ENCODE data around the gene MYO1E.
A peak's percentile ranks its signal among the peaks of the same experiment; 100 is the strongest.

The MYO1E gene

GRCh38 chr15:59229453-59229852 is 143.2 kb downstream of the MYO1E start:
- no peak for DNase-seq (ENCODE audit: low spot score)

- DNase-seq (ENCODE audit: low spot score), result no peak
Measured at GRCh38 chr15:59229015-59229414, 143.7 kb downstream of the MYO1E start.

DNA sequence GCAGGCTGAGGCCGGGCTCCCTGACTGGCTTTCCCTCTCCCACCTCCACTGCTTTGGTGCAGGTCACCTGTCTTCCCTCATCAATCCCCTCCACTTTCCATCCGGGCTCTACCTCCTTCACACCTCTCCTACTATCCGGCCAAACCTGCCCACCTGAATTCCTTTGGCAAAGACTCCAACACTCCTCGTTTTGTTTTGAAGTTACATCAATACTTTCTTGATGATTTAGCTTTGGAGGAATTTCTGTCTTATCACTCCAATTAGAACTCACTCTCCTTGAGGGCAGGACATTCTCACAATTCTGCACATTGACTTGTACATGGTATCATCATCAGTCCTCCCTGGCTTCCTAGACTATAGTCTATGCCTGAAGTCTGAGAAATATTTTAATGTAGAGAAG is 145.7 kb downstream of the MYO1E start:
- no peak for DNase-seq (ENCODE audit: low spot score)

DNA sequence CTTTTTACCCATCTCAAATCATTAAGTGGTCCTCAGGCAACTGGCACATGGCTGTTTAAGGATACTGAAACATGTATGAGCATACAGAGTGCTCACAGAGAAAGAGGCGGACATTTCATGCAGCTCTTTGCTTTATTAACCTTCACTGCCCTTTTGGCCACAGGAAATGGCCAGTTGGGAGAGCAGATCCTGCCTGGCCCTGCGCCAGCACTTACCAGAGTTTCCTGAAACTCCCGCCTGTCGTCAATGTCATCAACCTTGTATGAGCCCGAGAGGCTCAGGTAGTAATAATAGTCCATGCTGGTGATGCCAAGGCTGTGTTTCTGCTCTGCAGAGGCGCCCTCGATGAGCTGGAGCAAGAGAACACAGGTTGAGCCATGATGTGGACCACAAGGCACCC is 148.2 kb downstream of the MYO1E start:
- no peak for DNase-seq (ENCODE audit: low spot score)

DNA sequence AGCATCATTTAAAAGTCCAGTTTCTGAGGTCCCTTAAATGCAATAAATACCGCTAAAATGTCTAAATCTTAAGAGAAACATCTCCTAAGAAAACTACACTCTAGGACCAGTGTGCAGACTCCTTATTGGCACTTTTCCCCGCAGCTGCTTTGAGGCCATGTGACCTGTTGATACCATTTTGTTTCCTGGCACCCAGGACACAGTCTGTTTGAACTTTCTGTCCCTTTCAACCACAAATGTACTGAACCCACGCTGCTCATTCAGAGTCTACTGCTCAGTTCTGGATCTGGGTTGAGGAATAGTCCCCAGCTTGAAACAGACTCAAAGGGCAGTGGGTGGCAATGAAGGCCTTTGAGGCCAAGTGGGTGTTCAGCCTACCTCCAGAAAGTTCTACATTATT is 148.9 kb downstream of the MYO1E start:
- no peak for DNase-seq (ENCODE audit: low spot score)

- no peak for DNase-seq (ENCODE audit: low spot score)
Measured at GRCh38 chr15:59222906-59223550, 149.6 kb downstream of the MYO1E start.

GRCh38 chr15:59221511-59222505 is 150.9 kb downstream of the MYO1E start:
- DNase-seq (ENCODE audit: low spot score), result peak; percentile 80

DNA sequence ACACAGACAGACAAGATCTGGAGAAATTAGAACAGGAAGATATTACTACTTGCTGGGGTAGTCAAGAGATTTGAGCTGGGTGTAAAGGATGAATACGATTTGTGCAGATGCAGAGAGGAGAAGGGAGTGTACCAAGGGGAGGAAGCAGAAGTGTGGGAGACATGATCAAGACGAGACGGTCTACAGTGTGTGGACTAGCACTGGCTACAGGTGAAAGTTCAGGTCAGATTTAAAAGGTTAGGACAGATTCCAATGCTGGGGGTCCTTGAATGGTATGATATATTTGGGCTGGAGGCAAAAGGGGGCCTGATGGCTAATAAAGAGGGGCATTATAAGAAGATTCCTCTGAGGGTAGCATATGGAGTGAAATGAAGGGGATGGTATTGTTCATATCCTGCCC is 154.0 kb downstream of the MYO1E start:
- no peak for DNase-seq (ENCODE audit: low spot score)

DNA sequence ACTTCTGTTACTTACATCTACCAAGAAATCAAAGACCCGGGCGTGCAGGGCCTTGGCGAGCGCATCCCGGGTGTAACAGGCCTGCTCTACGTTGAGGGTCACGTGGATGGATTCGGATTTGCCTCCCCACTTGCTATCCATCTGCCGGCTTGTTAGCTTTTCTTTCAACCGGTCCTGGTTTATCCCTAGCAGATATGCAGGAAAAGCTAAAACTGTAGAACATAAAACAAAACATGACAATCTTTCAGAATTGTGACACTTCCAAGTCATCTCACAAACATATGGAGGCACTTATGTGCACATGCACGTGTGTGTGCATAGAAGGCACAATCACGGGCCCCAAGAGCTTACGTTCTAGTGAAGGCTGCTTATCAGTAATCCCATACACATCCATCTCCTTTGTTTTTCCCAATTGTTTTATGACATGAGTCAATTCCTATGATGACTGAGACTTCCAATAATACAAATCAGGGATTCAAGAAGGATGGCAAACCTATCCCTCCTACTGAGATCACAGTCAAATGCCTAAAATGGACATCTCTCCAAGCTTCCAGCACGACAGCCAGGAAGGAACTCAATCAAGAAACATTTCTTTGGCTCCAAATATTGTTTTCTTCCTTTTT is 154.7 kb downstream of the MYO1E start:
- DNase-seq (ENCODE audit: low spot score), result no peak

GRCh38 chr15:59216911-59217310 is 155.8 kb downstream of the MYO1E start:
- no peak for DNase-seq (ENCODE audit: low spot score)

DNA sequence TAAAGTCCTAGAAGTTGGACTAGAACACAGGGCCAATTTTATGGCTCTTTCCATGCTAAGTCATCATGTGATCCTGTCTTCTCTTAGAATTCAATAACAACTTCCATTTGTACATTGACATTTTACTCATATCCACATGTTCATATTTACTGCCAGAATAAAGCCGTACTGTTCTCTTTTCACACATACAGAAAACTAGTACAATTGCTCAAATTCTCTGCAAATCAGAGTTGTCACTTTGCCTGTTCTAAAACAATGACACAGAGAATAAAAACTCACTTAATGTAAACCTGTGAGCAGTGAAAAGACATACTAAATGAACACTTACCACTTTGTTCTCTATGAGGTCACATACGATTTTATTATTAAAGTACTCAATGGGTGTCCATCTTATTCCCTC is 162.5 kb downstream of the MYO1E start:
- DNase-seq (ENCODE audit: low spot score), result no peak

- DNase-seq (ENCODE audit: low spot score), result peak; percentile 14
Measured at GRCh38 chr15:59208613-59209249, 163.9 kb downstream of the MYO1E start.

DNA sequence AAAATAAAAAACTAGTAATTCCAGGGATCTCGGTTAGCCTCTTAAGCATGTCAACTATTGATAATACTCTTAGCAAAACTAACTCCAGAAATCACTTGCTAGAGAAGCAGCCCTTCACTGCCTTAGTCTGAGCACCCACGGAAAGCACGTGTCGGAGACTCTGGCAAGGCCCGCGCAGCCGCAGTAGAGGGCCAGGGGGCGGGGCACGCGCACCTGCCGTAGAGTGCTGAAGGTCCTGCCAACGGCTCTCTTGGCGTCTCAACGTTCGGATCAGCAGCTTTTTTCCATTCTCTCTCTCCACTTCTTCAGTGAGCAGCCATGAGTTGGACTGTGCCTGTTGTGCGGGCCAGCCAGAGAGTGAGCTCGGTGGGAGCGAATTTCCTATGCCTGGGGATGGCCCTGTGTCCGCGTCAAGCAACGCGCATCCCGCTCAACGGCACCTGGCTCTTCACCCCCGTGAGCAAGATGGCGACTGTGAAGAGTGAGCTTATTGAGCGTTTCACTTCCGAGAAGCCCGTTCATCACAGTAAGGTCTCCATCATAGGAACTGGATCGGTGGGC is 166.0 kb downstream of the MYO1E start, which contains the start of gene LDHAL6B:
Gene LDHAL6B (plus strand): TSS at position 221 of the 561 bp plus-strand sequence. CDS start 98 bp downstream, at position 319.
- DNase-seq (ENCODE audit: low spot score), result no peak

- no peak for DNase-seq (ENCODE audit: low spot score)
Measured at GRCh38 chr15:59205839-59206622, 166.6 kb downstream of the MYO1E start.

DNA sequence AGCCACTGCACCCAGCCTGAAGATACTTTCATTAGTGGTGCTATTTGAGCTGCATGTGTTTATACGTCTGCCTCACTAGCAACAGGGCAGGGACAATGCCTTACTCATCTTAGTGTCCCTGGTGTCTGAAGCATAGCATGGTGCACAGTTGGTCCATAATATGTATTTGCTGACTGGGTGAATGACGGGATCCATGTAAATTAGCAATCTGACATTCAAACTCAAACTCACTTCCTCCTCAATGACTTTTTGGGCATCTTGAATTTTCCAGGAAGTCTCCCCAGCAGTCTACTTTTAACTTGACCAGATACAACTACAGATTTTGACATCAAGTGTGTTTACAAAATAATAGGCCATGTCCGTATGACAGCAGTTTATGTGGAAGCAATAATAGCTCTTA is 169.0 kb downstream of the MYO1E start:
- DNase-seq (ENCODE audit: low spot score), result no peak

DNA sequence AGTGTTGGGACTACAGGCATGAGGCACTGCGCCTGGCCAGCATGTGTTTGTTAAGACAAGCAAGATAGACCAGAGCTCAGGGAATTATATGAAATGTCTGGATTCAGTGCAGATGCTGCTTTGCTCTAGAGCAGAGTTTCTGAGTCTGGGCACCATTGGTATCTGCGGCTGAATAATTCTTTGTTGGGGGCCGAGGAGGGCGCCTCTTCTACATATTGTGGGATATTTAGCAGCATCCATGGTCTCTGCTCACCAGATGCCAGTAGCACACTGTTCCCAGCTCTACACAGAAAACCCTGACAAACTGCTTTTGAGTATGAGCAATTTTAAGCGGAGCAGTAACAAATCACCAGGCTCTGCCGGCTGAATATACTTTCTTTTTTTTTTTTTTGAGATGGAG is 169.7 kb downstream of the MYO1E start:
- DNase-seq (ENCODE audit: low spot score), result no peak

GRCh38 chr15:59200560-59200959 is 172.1 kb downstream of the MYO1E start:
- DNase-seq (ENCODE audit: low spot score), result no peak

GRCh38 chr15:59199626-59200465 is 172.8 kb downstream of the MYO1E start:
- peak; percentile 40 for DNase-seq (ENCODE audit: low spot score)

- no peak for DNase-seq (ENCODE audit: low spot score)
Measured at GRCh38 chr15:59197454-59197853, 175.2 kb downstream of the MYO1E start.

GRCh38 chr15:59196416-59196815 is 176.3 kb downstream of the MYO1E start:
- DNase-seq (ENCODE audit: low spot score), result no peak

Measured in AG08396 (cell line).